Large intestine (tissue), 3 donors: Measurements from ENCODE around the gene ADCYAP1. TPM values are rescaled to one million over a fixed set of nuclear protein-coding genes. Genes with fewer than 3 reads are reported as not detected.

Experiments
- DNase-seq, 2 donors: peaks; one replicate each; pipeline versions ENCODE4 v3.0.0 to v3.0.0-alpha.2; 2013
- H3K27ac ChIP-seq: one replicate; pipeline ENCODE4 v1.5.1; 2013; ENCODE audit warnings: low read length
- H3K27me3 ChIP-seq: 2 replicates; pipeline ENCODE4 v1.6.1; 2013; ENCODE audit warnings: low read length; ENCODE audit not compliant: control insufficient read depth, insufficient read depth
- H3K36me3 ChIP-seq: 2 replicates; pipeline ENCODE4 v1.6.1; 2013; ENCODE audit warnings: low read length; ENCODE audit not compliant: control insufficient read depth, insufficient read depth
- H3K4me1 ChIP-seq: one replicate; pipeline ENCODE4 v1.6.1; 2013; ENCODE audit warnings: low read length; ENCODE audit not compliant: control insufficient read depth, insufficient read depth
- H3K4me3 ChIP-seq: one replicate; pipeline ENCODE4 v1.5.1; 2013; ENCODE audit warnings: low read length
- H3K9me3 ChIP-seq: one replicate; pipeline ENCODE4 v1.6.1; 2013; ENCODE audit warnings: mild to moderate bottlenecking, low read depth, low read length, moderate library complexity; ENCODE audit not compliant: control insufficient read depth
- WGBS: methylation state at CpG from one replicate; pipeline ENCODE4 v1.1.5; 2013; ENCODE audit warnings: low lambda C conversion rate; ENCODE audit not compliant: insufficient coverage; 5-methylcytosine and 5-hydroxymethylcytosine counted together
- polyA plus RNA-seq: library from polyadenylated mRNA; unstranded; fragments of 120-200 nt; gene quantifications from one replicate; pipeline ENCODE4 v1.2.1, GENCODE V29; 2013

Gene ADCYAP1
- polyA plus RNA-seq, 1 donor, result 4.4 TPM

GRCh38 chr18:934518-935133, 30.0 kb downstream of the ADCYAP1 start:
- Histone ChIP-seq H3K9me3 (no peaks in the 10 kb centered on the region), H3K4me1 (no peaks in the 10 kb centered on the region), H3K4me3 (no peak overlapping the region), H3K27ac (no peak overlapping the region), H3K36me3 (no peaks in the 10 kb centered on the region), H3K27me3 (no peaks in the 10 kb centered on the region)
- DNase-seq, result no peak
- WGBS, result 20% methylated on average over 1 of the region's 8 CpGs

- DNase-seq, result no peak
- Histone ChIP-seq H3K36me3 (no peaks in the 10 kb centered on the region), H3K27me3 (no peaks in the 10 kb centered on the region), H3K4me1 (no peaks in the 10 kb centered on the region), H3K9me3 (no peaks in the 10 kb centered on the region), H3K27ac (no peak overlapping the region), H3K4me3 (no peak overlapping the region)
- no CpG with 5 or more reads among the region's 6 CpGs for WGBS
Measured at GRCh38 chr18:936941-937340, 32.3 kb downstream of the ADCYAP1 start.

GRCh38 chr18:939166-939565, 34.5 kb downstream of the ADCYAP1 start:
- no peak overlapping the region for H3K27ac ChIP-seq
- H3K27me3 ChIP-seq, result no peaks in the 10 kb centered on the region
- no peaks in the 10 kb centered on the region for H3K4me1 ChIP-seq
- no peak overlapping the region for H3K4me3 ChIP-seq
- no peaks in the 10 kb centered on the region for H3K9me3 ChIP-seq
- no peaks in the 10 kb centered on the region for H3K36me3 ChIP-seq
- DNase-seq, result no peak
- no CpG with 5 or more reads among the region's 4 CpGs for WGBS

GRCh38 chr18:939958-940357, 35.3 kb downstream of the ADCYAP1 start:
- WGBS, result no CpG with 5 or more reads among the region's 4 CpGs

GRCh38 chr18:941331-941730, 36.7 kb downstream of the ADCYAP1 start:
- H3K9me3 ChIP-seq, result no peaks in the 10 kb centered on the region
- 100% methylated on average over 1 of the region's 2 CpGs for WGBS

More at GRCh38 chr18:939958-940357, 35.3 kb downstream of the ADCYAP1 start:
- no peak for DNase-seq
- Histone ChIP-seq H3K9me3 (no peaks in the 10 kb centered on the region), H3K27ac (no peak overlapping the region), H3K36me3 (no peaks in the 10 kb centered on the region), H3K4me1 (no peaks in the 10 kb centered on the region), H3K4me3 (no peak overlapping the region), H3K27me3 (no peaks in the 10 kb centered on the region)

GRCh38 chr18:944440-944839, 39.8 kb downstream of the ADCYAP1 start:
- Histone ChIP-seq H3K27ac (no peak overlapping the region), H3K27me3 (no peaks in the 10 kb centered on the region), H3K9me3 (no peaks in the 10 kb centered on the region), H3K4me1 (no peaks in the 10 kb centered on the region), H3K4me3 (no peak overlapping the region), H3K36me3 (no peaks in the 10 kb centered on the region)
- WGBS, result no CpG with 5 or more reads among the region's 1 CpG
- peak; percentile 26 to 36 for DNase-seq

More at GRCh38 chr18:941331-941730, 36.7 kb downstream of the ADCYAP1 start:
- Histone ChIP-seq H3K27ac (no peak overlapping the region), H3K4me1 (no peaks in the 10 kb centered on the region), H3K27me3 (no peaks in the 10 kb centered on the region), H3K4me3 (no peak overlapping the region), H3K36me3 (no peaks in the 10 kb centered on the region)
- DNase-seq, result no peak

GRCh38 chr18:949724-950631, 45.3 kb downstream of the ADCYAP1 start:
- no peak for DNase-seq
- H3K4me3 ChIP-seq, result no peak overlapping the region
- WGBS, result no CpG with 5 or more reads among the region's 9 CpGs
- H3K27ac ChIP-seq, result no peak overlapping the region
- no peaks in the 10 kb centered on the region for H3K4me1 ChIP-seq
- no peaks in the 10 kb centered on the region for H3K9me3 ChIP-seq
- H3K36me3 ChIP-seq, result no peaks in the 10 kb centered on the region
- no peaks in the 10 kb centered on the region for H3K27me3 ChIP-seq

- DNase-seq, result no peak
- WGBS, result 90% methylated on average over 2 of the region's 5 CpGs
Measured at GRCh38 chr18:950882-951495, 46.3 kb downstream of the ADCYAP1 start.

GRCh38 chr18:955384-956066, 50.9 kb downstream of the ADCYAP1 start:
- no peak overlapping the region for H3K27ac ChIP-seq
- no peaks in the 10 kb centered on the region for H3K36me3 ChIP-seq
- 83% methylated on average over 2 of the region's 6 CpGs for WGBS
- H3K4me1 ChIP-seq, result no peaks in the 10 kb centered on the region
- H3K9me3 ChIP-seq, result no peaks in the 10 kb centered on the region
- no peak for DNase-seq
- no peak overlapping the region for H3K4me3 ChIP-seq
- H3K27me3 ChIP-seq, result peaks cover 5% of the 10 kb centered on the region

More at GRCh38 chr18:950882-951495, 46.3 kb downstream of the ADCYAP1 start:
- Histone ChIP-seq H3K27ac (no peak overlapping the region), H3K27me3 (no peaks in the 10 kb centered on the region), H3K4me1 (no peaks in the 10 kb centered on the region), H3K9me3 (no peaks in the 10 kb centered on the region), H3K36me3 (no peaks in the 10 kb centered on the region), H3K4me3 (no peak overlapping the region)

GRCh38 chr18:957829-958228, 53.2 kb downstream of the ADCYAP1 start:
- no peaks in the 10 kb centered on the region for H3K36me3 ChIP-seq
- H3K4me1 ChIP-seq, result no peaks in the 10 kb centered on the region
- H3K27me3 ChIP-seq, result peaks cover 11% of the 10 kb centered on the region
- no CpG with 5 or more reads among the region's 5 CpGs for WGBS
- DNase-seq, result no peak
- H3K4me3 ChIP-seq, result no peak overlapping the region
- H3K9me3 ChIP-seq, result no peaks in the 10 kb centered on the region
- no peak overlapping the region for H3K27ac ChIP-seq
